ENCODE results near the gene SLC43A1.

DNA sequence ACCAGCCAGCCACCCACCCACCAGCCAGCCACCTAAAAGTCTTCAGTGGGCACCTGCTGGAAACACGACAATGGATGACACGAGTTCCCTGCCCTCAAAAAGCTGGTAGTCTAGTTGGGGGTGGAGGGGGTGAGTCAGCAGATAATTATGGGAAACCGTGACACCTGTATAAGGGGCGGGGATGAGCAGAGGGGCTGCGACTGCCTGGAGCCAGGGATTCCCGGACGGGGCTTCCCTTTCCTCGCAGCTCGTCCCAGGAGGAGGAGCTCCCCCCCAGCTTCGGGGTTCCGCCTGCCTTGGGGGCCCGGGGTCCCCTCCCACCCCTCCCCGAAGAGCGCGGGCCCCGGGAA is 57.5 kb downstream of the SLC43A1 start:
- TF ChIP-seq CTCF (IDR thresholded peaks at IDR 0.05) (no peak), POLR2A (IDR thresholded peaks at IDR 0.05) (no peak)
